ENCODE data around the gene BHMT2. TPM values are rescaled to one million over a fixed set of nuclear protein-coding genes. Genes with fewer than 3 reads are reported as not detected.
A peak's percentile ranks its signal among the peaks of the same experiment; 100 is the strongest.

BHMT2 gene
- total RNA-seq, 1 donor from 2014 or later, result not detected

GRCh38 chr5:79109527-79110492 lies 40.2 kb downstream of the BHMT2 start:
- Mint-ChIP-seq H3K9me3 (ENCODE audit: unreplicated experiment) (no peaks in the 10 kb centered on the region), H3K27ac (ENCODE audit: unreplicated experiment) (no peak overlapping the region), H3K4me3 (ENCODE audit: unreplicated experiment) (no peak overlapping the region), H3K36me3 (ENCODE audit: low read depth, unreplicated experiment) (no peaks in the 10 kb centered on the region), H3K27me3 (ENCODE audit: low read depth, unreplicated experiment) (peaks cover 40% of the 10 kb centered on the region), H3K4me1 (ENCODE audit: low read depth, unreplicated experiment) (peaks cover 4% of the 10 kb centered on the region)
- DNase-seq (ENCODE audit: low read depth), result no peak
- Histone ChIP-seq H3K9me3 (ENCODE audit: insufficient read depth, low read depth, low read length) (no peaks in the 10 kb centered on the region), H3K4me1 (ENCODE audit: insufficient read depth, low read length) (no peaks in the 10 kb centered on the region), H3K27me3 (ENCODE audit: insufficient read depth, low read length) (peaks cover 38% of the 10 kb centered on the region), H2AFZ (ENCODE audit: low read depth, low read length) (no peak overlapping the region), H3K4me2 (ENCODE audit: low read length) (no peak overlapping the region), H3K36me3 (ENCODE audit: insufficient read depth, low read length) (no peaks in the 10 kb centered on the region), H3K27ac (ENCODE audit: low read depth, low read length) (no peak overlapping the region), H3K4me3 (ENCODE audit: insufficient read depth, low read depth, low read length) (no peak overlapping the region), H3K9ac (ENCODE audit: low read length) (no peak overlapping the region), H4K20me1 (ENCODE audit: insufficient read depth, low read length) (no peaks in the 10 kb centered on the region), H3K79me2 (ENCODE audit: insufficient read depth, low read length) (no peaks in the 10 kb centered on the region)
- TF ChIP-seq EZH2 (IDR thresholded peaks at IDR 0.05; ENCODE audit: insufficient read depth, low read length) (no peak), CTCF (IDR thresholded peaks at IDR 0.05; ENCODE audit: insufficient read depth, low read depth, low read length) (peak; percentile 21)
- no peak for FAIRE-seq

GRCh38 chr5:79111387-79111959 lies 41.9 kb downstream of the BHMT2 start, which contains the start of gene BHMT:
TSS of gene BHMT (plus strand) at chr5:79111809. CDS start at chr5:79111886, 77 bp downstream.
- H3K36me3 Mint-ChIP-seq (ENCODE audit: low read depth, unreplicated experiment), result no peaks in the 10 kb centered on the region

More at GRCh38 chr5:79111387-79111959, 41.9 kb downstream of the BHMT2 start, which contains the start of gene BHMT:
- Histone ChIP-seq H3K9ac (ENCODE audit: low read length) (no peak within 1 kb of the TSS), H3K4me2 (ENCODE audit: low read length) (peak within 1 kb of the TSS; percentile 53), H3K79me2 (ENCODE audit: insufficient read depth, low read length) (no peaks in the 10 kb centered on the region), H3K27ac (ENCODE audit: low read depth, low read length) (no peak within 1 kb of the TSS), H3K4me3 (ENCODE audit: insufficient read depth, low read depth, low read length) (no peak within 1 kb of the TSS), H3K4me1 (ENCODE audit: insufficient read depth, low read length) (no peaks in the 10 kb centered on the region), H3K36me3 (ENCODE audit: insufficient read depth, low read length) (no peaks in the 10 kb centered on the region), H3K9me3 (ENCODE audit: insufficient read depth, low read depth, low read length) (no peaks in the 10 kb centered on the region), H3K27me3 (ENCODE audit: insufficient read depth, low read length) (peaks cover 33% of the 10 kb centered on the region), H2AFZ (ENCODE audit: low read depth, low read length) (peak within 1 kb of the TSS; percentile 31), H4K20me1 (ENCODE audit: insufficient read depth, low read length) (no peaks in the 10 kb centered on the region)
- no peak for DNase-seq (ENCODE audit: low read depth)
- no peak within 1 kb of the TSS for H3K27ac Mint-ChIP-seq (ENCODE audit: unreplicated experiment)
- no peak for TF ChIP-seq EZH2 (IDR thresholded peaks at IDR 0.05; ENCODE audit: insufficient read depth, low read length)
- TF ChIP-seq CTCF (IDR thresholded peaks at IDR 0.05; ENCODE audit: insufficient read depth, low read depth, low read length), result no peak
- no peaks in the 10 kb centered on the region for H3K9me3 Mint-ChIP-seq (ENCODE audit: unreplicated experiment)
- no peak within 1 kb of the TSS for H3K4me3 Mint-ChIP-seq (ENCODE audit: unreplicated experiment)
- no peak for FAIRE-seq
- H3K27me3 Mint-ChIP-seq (ENCODE audit: low read depth, unreplicated experiment), result peaks cover 47% of the 10 kb centered on the region
- peaks cover 4% of the 10 kb centered on the region for H3K4me1 Mint-ChIP-seq (ENCODE audit: low read depth, unreplicated experiment)

All from astrocyte (in vitro differentiated cells and primary cell).